Occipital lobe (tissue), 2 donors: ENCODE results near the gene TTC36. TPM values are rescaled to one million over a fixed set of nuclear protein-coding genes. Genes with fewer than 3 reads are reported as not detected.
A peak's percentile ranks its signal among the peaks of the same experiment; 100 is the strongest.
"Not testable (repeated sequence)": the region's sequence is repeated elsewhere in the genome, so short reads cannot be mapped to it uniquely, and the experiment has no call there.

ENCODE experiments used
- DNase-seq: peaks from one replicate; lab custom pipeline; 2025; lab: John Stamatoyannopoulos, UW
- total RNA-seq: library from RNA; depleted of rRNA; stranded (reverse); fragments of >200 nt; gene quantifications from one replicate; pipeline ENCODE4 v1.2.3, GENCODE V29; 2014

TTC36 gene
- 2.7 TPM for total RNA-seq

GRCh38 chr11:118527109-118527508 is at the start of gene TTC36:
TSS of gene TTC36 (plus strand) at chr11:118527474. CDS start at chr11:118527495, 21 bp downstream.
- no peak for DNase-seq

GRCh38 chr11:118481238-118481637 is 46.0 kb upstream of the TTC36 start:
- not testable (repeated sequence) for DNase-seq

GRCh38 chr11:118484405-118484804 is 42.9 kb upstream of the TTC36 start:
- DNase-seq, result no peak

GRCh38 chr11:118485273-118485672 is 42.0 kb upstream of the TTC36 start:
- DNase-seq, result no peak

- peak; percentile 47 for DNase-seq
Measured at GRCh38 chr11:118488480-118489109, 38.7 kb upstream of the TTC36 start.

GRCh38 chr11:118491041-118491440 is 36.2 kb upstream of the TTC36 start:
- DNase-seq, result no peak

- DNase-seq, result no peak
Measured at GRCh38 chr11:118497831-118498230, 29.4 kb upstream of the TTC36 start.

GRCh38 chr11:118503216-118503615 is 24.1 kb upstream of the TTC36 start:
- no peak for DNase-seq

GRCh38 chr11:118511601-118512000 is 15.7 kb upstream of the TTC36 start:
- DNase-seq, result no peak

GRCh38 chr11:118514103-118514502 is 13.2 kb upstream of the TTC36 start:
- no peak for DNase-seq

- DNase-seq, result no peak
Measured at GRCh38 chr11:118519549-118519948, 7.7 kb upstream of the TTC36 start.

GRCh38 chr11:118521892-118522311 is 5.4 kb upstream of the TTC36 start:
- no peak for DNase-seq

- DNase-seq, result no peak
Measured at GRCh38 chr11:118522571-118523072, 4.7 kb upstream of the TTC36 start.

- DNase-seq, result no peak
Measured at GRCh38 chr11:118524356-118524755, 2.9 kb upstream of the TTC36 start.

GRCh38 chr11:118524757-118525470 is 2.4 kb upstream of the TTC36 start:
- DNase-seq, result no peak

- DNase-seq, result no peak
Measured at GRCh38 chr11:118526688-118527087, 586 bp upstream of the TTC36 start.

- DNase-seq, result no peak
Measured at GRCh38 chr11:118528511-118528910, 1.2 kb downstream of the TTC36 start.

- DNase-seq, result no peak
Measured at GRCh38 chr11:118529584-118530175, 2.4 kb downstream of the TTC36 start.

GRCh38 chr11:118530180-118530682 is 3.0 kb downstream of the TTC36 start:
- DNase-seq, result no peak

- DNase-seq, result peak; percentile 79
Measured at GRCh38 chr11:118530683-118531596, 3.7 kb downstream of the TTC36 start, which contains the start of gene TMEM25. TSS of gene TMEM25 (plus strand) at chr11:118531192. CDS start at chr11:118531802, 610 bp downstream.

- DNase-seq, result no peak
Measured at GRCh38 chr11:118531597-118532084, 4.4 kb downstream of the TTC36 start.
